NOMO-1 (cell line): ENCODE measurements around the gene PLPP3.

Experiments
- DNase-seq, 2 experiments: peaks; one replicate each; lab custom pipeline; 2025; ENCODE audit not compliant: unreplicated experiment in 2 of 2; lab: John Stamatoyannopoulos, UW

PLPP3 gene

DNA sequence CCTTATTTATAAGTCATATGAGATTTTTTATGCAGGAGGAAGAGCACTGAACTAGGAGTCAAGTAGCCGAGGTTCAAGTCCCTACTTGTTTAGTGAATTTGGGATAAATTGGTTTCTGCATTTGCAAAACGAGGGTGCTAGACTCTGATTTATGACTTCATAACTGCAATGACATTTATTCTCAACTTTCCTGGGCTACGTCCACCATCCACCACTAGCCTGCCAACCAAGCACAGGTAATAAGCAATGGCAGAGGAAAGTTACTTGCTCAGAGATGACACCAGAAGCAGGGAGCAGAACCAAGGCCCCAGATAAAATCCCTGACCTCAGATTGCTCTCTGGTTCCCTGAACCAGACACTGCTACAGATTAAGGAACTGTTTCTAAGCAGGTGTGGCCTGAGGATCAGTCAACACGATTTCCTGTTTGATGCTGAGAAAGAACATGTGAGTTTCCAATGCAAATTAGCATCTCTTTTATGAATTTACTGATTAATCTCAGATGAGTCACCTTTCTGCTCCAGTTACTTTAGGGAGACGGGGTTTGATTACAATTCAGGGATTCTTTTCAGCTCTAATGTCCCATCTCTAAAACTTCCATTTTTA, 52.7 kb downstream of the PLPP3 start:
- DNase-seq, result peak in 1 of 2 experiments; percentile 35

- DNase-seq, result peak; percentile 62 to 82
Measured at GRCh38 chr1:56525489-56526041, 53.8 kb downstream of the PLPP3 start.

- DNase-seq, result no peak
Measured at GRCh38 chr1:56524263-56524662, 55.1 kb downstream of the PLPP3 start.

DNA sequence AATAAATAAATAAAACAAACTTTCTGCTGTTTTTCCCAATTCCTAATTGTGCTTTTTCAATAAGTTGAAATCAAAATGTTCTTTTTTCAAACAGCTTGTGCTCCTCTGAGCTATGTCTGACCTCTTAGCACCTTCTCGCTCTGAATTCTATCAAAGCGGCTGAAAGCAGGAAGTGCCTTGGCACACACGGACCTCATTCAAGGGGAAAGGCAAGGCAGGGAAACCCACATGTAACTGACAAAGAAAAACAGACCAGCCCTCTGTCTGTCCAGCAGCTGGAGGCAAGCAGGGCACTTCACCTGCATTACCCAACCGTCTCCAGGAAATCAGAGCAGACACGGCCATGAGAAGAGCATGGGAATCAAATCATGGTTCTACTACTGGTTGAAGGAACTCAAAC, 56.7 kb downstream of the PLPP3 start:
- DNase-seq, result peak in 1 of 2 experiments; percentile 26

DNA sequence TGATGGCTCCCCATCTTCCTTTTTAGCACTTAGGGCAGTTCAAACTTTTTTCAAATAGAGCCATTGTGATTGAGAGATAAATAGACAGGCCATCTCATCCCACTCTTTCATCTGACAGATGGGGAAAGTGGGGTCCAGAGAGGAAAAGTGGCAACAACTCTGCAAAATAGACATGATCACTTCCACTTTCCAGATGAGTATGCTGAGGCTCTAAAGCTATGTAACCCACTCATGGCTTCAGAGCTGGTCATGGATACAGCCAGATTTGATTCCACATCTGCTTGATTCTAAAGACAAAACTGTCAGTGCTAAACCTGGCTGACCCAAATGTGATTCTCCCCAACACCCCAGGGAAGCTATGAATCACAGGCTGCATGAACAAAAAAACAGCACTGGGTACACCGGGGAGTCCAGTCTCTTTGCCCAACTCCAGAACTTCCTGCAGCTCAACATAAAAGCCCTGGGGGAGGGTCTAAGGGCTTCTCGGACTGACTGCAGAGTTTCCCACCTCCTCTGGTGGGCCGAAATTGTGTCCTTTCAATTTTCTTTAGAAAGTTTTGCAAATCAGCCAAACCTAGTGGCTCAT, 59.3 kb downstream of the PLPP3 start:
- no peak for DNase-seq

GRCh38 chr1:56517404-56518130, 61.8 kb downstream of the PLPP3 start:
- no peak for DNase-seq

- peak; percentile 69 to 90 for DNase-seq
Measured at GRCh38 chr1:56516539-56517252, 62.7 kb downstream of the PLPP3 start.

DNA sequence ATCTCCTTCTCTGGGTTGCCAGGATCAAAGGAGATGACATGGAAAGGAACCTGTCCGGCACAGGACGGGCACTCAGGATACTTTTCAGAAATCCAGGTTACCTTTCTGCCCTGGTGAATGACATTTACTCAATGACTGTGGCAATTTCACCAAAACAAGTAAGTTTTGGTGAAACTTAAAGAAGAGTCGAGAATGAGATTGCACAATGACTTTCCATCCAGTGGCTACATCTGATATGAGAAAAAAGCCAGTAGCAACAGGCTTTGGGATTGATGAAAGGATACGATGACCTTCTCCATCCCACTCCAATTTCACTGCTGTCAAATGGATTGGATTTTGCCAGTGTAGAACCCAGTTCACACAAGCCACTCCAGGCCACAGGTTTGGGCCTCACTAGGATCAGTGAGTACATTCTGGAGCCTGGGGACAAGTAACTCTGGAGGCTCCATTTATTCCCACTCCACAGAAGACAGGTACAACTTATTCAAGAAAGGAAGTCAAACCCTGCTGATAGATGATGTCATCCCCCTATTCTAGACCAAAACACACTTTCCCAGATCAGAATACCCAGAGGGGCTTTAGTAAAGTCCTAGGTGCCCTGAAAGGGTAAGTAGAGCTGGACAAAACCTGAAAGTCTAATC, 63.3 kb downstream of the PLPP3 start:
- no peak for DNase-seq

- DNase-seq, result no peak
Measured at GRCh38 chr1:56512724-56513494, 66.5 kb downstream of the PLPP3 start.

- no peak for DNase-seq
Measured at GRCh38 chr1:56511766-56512165, 67.6 kb downstream of the PLPP3 start.

GRCh38 chr1:56511364-56511763, 68.0 kb downstream of the PLPP3 start:
- no peak for DNase-seq

DNA sequence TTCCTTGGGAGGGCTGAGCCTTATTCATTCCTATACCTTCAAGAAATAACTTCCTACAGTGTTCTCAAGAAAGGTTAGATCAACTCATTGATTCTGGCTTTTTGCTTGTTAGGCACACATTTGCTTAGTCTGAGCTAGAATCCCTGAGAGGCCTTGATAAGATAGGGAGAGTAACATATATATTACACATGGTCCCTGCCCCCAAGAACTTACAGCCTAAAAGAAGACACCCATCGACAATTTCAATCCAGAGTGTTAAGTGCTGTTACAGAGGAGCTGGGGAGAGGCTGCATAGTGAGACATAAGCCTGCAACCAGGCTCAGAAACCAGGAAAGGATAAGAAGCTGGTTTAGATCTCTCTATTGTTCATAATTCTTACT, 68.7 kb downstream of the PLPP3 start:
- no peak for DNase-seq

DNA sequence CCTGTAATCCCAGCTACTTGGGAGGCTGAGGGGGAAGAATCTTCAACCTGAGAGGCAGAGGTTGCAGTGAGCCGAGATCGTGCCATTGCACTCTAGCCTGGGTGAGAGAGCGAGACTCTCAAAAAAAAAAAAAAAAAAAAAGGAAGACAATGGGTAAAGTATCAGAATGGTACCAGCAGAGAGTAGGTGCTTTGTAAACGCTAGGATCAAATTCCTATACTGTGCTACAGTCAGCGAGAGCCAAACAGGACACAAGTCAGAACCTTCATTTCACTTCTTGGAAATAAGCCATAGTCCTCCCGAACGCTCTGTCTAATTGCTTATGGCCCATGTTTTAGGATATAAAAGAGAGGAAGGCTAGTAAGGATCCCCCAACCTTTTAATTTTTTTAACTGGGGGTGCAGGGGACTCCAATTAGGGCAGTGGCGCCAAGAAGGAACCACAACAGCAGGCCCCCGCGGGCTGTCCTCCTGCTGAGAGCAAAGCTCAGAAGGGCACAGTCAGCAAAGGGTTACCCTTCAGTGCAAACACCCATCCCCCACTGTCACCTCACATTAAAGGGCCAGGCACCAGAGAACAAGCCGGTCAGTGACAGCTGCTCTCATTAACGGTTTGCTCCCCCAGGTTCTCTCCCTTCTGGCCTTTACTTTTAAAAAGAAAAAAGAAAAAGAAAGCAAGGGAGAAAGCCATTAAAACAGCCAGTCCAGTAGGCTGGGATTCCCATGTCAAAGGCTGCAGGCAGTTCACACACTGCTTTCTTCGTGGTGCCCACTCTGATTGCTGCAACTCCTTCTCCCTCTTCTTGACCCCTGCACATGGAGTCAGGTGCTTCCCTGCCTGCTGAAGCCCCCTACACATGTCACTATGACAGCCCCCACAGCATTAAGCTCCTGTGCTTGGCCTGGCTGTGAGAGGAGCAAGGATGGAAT, 69.4 kb downstream of the PLPP3 start:
- DNase-seq, result no peak

- no peak for DNase-seq
Measured at GRCh38 chr1:56508523-56508983, 70.8 kb downstream of the PLPP3 start.

DNA sequence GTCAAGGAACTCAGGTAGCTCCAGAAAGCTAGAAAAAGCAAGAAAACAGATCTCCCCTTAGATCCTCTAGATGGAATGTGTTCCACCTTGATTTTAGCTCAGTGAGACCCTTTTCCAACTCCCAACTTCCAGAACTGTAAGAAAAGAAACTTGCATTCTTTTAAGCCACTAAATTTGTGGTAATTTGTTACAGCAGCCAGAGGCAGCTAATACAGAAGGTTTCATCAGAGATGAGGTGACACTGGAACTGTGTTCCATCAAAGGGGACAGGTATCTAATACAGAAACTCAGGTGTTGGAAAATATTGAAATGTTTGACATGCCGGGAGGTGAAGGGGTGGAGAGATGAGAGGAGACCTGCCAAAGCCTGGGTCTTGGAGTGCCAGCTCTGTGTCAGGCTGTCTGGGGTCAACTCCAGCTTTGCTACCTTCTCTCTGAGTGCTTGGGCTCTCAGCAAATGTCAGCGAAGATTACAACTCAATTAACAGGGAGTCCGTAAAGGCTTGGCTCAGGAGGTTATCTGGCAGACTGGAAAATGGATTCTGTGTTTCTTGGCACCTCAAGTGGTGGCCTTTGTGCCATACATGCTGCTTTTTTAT, 71.3 kb downstream of the PLPP3 start:
- DNase-seq, result no peak

GRCh38 chr1:56506951-56507491, 72.3 kb downstream of the PLPP3 start:
- DNase-seq, result no peak

- DNase-seq, result peak; percentile 31 to 40
Measured at GRCh38 chr1:56505792-56506743, 73.3 kb downstream of the PLPP3 start.
